GM12878 (cell line): ENCODE measurements around the gene MXD1.

ENCODE experiments used
- FOXM1 ChIP-seq: IDR thresholded peaks from 2 replicates; pipeline ENCODE4 v1.6.1; 2012; ENCODE audit warnings: low read depth, mild to moderate bottlenecking, inconsistent platforms, low read length, moderate library complexity
- TF ChIP-seq, protein P1 (sequence below): fragments of 450-650 bp; IDR thresholded peaks from 2 replicates; pipeline ENCODE4 v1.6.1; 2017; ENCODE audit warnings: mild to moderate bottlenecking, low read depth, inconsistent platforms; ENCODE audit not compliant: poor library complexity, severe bottlenecking

DNA sequence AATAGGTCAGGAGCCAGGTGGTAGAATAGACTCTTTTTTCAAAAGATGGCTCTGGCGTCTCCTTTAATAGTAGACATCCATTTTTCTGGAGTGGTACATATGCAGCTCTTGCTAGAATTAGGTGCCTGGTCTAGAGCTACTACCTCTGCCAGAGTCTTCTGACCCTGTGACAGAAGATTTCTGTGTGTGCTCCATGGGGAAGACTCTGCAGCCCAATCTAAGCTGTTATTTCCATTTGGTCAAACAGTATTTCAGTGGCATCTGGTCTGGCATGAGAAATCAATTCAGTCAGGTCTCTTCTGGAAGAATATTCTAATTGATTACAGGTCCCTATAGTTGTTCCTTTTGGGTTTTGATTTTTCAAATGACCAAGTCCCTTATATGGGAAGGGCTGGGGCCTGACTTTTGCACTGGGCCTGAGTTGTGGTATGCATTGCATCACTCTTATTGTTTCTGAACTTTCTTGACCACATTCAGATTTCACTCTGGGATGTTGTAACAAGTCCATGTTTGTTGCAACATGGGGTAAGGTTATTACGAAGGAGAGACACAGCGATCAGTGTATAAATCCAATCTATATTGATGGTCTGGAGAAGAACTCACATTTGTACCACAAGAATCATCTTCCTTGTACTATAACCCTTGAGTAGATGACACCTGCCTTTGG lies 12.1 kb downstream of the MXD1 start:
- TF ChIP-seq, protein P1, sequence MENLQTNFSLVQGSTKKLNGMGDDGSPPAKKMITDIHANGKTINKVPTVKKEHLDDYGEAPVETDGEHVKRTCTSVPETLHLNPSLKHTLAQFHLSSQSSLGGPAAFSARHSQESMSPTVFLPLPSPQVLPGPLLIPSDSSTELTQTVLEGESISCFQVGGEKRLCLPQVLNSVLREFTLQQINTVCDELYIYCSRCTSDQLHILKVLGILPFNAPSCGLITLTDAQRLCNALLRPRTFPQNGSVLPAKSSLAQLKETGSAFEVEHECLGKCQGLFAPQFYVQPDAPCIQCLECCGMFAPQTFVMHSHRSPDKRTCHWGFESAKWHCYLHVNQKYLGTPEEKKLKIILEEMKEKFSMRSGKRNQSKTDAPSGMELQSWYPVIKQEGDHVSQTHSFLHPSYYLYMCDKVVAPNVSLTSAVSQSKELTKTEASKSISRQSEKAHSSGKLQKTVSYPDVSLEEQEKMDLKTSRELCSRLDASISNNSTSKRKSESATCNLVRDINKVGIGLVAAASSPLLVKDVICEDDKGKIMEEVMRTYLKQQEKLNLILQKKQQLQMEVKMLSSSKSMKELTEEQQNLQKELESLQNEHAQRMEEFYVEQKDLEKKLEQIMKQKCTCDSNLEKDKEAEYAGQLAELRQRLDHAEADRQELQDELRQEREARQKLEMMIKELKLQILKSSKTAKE: no peak
- TF ChIP-seq FOXM1: no peak
